Measurements from ENCODE around the gene SMURF2.

Gene SMURF2

DNA sequence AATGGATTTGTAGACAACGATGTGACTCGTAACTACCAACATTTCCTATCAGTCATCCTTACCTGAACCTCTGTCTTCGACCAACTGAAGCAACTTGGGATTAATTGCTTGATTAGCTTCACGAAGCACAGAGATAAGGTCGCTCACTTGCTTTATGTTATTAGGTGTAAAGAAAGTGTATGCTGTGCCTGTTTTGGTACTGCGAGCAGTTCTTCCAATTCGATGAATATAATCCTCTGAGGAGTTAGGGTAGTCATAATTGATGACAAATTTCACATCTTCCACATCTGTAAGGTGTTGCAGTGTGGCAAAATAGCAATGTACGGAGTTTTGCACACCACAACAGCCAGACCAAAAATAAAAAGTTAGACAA is 161.6 kb downstream of the SMURF2 start:
- DNase-seq, result no peak

DNA sequence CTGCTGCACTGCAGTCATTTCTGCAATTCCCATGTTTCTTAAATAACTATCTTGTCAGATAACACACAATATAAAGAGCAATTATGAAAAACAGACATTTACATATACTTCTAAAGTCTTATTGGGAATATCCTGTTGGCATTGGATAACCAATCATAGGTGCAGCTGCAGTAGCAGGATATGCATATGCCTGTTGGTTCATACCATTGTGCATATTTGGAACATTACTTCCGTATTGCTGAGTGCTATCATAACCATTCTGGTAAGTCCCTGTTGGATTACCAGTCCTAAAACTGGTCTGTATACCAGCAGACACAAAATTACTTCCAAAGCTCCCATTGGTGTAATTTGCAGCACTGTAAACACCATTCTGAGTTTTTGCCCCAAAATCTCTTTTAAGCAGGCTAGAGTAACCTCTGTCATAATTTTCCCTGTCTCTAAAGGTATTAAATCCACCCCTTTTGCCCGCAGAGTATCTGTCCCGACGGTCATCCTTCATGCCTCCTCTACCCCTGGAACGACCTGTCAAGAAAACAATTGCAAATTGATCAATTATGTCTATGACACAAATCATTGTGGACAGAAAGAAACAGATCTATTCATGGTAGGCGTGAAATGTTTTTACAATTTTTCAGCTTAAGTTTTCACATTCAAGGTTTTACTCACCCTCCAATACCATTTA is 162.2 kb downstream of the SMURF2 start:
- no peak for DNase-seq

DNA sequence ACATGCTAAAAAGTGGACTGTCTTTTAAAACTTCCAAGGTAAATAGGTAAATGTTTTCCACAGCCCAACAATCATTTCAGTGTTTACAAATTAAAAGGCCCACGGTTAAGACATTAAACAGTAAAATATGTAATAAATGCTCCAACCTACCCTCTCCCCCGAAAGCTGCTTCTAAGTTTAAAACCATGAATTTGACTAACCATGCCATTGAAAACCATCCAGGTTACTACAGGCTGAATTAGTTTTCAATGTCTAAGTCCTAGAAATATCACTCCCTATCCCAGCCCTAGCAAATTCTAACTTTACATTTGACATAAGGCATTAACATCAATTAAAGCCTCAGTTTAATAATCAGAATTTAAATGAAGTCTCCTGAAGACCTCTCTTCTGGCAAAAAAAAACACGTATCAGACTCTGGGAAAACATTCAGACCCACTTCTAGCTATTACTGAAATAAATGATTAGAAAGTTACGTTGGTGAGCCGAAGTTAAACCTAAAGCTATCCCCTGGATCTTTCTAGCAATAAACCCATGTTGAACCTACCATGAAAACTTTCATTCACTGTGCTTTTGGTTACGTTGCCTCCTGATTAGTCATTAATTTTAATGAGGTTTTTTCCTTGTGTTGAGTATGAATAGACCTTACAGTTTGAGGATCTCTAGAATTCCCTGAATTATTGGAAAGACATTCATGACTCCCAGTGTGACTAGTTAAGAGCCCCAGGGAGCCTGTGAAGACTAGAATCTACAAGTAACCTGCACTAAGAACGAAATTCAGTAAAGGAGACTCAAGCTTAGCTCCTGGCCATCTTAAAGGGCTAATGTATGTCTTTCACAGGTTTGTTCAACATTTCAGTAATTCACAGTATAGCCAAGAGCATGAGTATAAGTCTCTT is 163.6 kb downstream of the SMURF2 start:
- DNase-seq, result peak; percentile 37

DNA sequence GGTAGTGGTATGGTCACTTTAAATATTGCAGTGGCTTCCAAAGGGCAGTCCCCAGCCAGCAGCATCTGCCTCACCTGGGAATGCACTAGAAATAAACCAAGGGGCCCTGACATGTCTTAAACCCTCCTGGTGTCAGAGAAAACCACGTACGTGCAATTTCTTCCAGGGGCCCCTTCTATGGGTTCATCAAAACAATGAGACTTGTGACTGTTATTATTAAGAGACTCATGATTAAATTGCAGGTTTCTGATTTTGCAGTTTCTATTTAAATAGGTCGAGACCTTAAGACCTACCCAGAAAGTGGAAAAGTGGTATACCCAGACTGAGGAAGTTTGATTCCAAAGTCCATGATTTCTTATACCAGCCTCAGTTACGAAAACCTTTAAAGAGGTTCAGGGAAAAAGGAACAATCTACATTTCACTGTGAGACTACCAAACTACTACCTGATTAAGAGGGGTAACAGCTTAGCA is 164.5 kb downstream of the SMURF2 start:
- DNase-seq, result no peak

DNA sequence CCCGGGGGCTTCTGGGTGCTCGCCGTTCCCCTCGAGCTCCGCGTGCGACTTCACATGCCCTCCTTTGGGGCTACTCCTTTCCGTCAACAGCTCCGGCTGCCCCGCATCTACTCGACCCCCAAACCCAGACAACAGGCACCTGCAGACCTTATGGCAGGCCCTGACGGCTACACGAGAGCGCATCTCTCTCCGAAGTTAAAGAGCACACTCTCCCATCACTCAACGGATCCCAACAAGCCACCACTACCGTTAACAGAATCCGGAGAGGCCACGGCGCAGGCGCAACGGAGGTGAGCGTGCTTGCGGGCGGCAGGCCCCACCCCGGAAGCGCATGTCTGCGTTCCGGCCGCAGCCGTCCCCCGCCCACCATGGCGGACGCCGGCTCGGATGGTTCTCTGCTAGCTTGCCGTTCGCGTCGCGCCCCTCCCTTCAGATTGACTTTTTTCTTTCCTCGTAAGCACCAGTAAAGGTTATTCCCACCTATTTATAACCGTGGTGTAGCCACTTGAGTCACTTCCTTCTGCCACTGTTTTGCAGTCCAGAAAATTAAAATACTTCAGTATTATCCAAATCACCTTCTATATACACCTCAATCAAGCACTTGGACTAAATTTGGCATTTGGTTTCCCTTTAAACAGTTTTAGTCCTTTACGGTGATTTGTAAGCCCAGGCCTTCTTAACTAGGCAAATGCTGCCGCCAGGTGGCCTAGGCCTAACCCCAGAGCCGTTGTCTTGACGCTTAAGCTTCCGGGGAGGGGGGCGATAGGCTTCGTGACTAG is 165.1 kb downstream of the SMURF2 start, which contains the start of gene POLG2:
POLG2 (minus strand) TSS at position 269 of the 779 bp plus-strand sequence; CDS start at position 183, 86 bp downstream.
- peak; percentile 95 for DNase-seq

DNA sequence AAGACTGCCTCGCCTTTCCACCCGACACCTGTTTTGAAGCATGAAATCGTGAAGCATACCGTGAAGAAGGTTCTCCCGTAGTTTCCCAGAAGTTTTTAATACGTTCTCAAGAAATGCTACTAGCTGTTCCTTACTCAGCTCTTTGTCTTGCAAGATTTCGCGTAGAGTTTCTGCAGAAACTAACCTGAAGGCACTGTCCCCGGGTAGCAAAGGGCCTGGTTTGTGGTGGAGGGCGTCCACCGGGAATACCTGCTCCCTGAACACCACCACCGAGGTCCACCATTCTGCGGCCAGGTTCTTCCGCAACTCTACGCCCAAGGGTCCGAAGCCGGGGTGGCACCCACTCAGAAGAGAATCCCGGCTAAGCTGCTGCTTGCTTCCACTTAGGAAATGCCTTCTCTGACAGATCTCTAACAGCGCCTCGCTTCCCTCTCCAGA is 165.7 kb downstream of the SMURF2 start:
- DNase-seq, result peak; percentile 43
